Measurements from ENCODE around the gene PKP2.

DNA sequence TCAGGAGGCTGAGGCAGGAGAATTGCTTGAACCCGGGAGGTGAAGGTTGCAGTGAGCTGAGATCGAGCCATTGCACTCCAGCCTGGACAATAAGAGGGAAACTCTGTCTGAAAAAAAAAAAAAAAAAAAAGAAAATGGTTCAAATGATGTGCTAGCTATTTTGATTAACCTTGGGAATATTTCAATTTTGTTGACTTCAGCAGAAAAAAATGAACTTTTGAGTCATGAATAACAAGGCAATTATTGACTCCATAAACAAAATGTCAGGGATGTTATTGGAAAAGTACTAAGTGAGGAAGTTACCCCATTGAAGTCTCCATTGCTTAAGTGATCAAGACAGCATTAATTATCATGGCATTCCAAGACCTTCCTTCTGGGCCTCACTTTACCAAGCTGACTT, 10.6 kb upstream of the PKP2 start:
- TF ChIP-seq POLR2A (IDR thresholded peaks at IDR 0.05) = no peak
- TF ChIP-seq, protein P1, sequence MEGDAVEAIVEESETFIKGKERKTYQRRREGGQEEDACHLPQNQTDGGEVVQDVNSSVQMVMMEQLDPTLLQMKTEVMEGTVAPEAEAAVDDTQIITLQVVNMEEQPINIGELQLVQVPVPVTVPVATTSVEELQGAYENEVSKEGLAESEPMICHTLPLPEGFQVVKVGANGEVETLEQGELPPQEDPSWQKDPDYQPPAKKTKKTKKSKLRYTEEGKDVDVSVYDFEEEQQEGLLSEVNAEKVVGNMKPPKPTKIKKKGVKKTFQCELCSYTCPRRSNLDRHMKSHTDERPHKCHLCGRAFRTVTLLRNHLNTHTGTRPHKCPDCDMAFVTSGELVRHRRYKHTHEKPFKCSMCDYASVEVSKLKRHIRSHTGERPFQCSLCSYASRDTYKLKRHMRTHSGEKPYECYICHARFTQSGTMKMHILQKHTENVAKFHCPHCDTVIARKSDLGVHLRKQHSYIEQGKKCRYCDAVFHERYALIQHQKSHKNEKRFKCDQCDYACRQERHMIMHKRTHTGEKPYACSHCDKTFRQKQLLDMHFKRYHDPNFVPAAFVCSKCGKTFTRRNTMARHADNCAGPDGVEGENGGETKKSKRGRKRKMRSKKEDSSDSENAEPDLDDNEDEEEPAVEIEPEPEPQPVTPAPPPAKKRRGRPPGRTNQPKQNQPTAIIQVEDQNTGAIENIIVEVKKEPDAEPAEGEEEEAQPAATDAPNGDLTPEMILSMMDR (IDR thresholded peaks at IDR 0.05) = no peak

All from uterus (tissue), 2 donors.